EH (cell line): ENCODE results near the gene HTR1E.
"Not testable (repeated sequence)": the region's sequence is repeated elsewhere in the genome, so short reads cannot be mapped to it uniquely, and the experiment has no call there.

Experiments used
- DNase-seq: peaks from one replicate; pipeline ENCODE4 v3.0.0-alpha.2; 2015; ENCODE audit warnings: low read depth

HTR1E gene

GRCh38 chr6:86937219-86938079 is at the start of gene HTR1E:
HTR1E (plus strand) TSS chr6:86937528; CDS start chr6:87015335, 77,807 bp downstream.
- peak; percentile 2 for DNase-seq

- no peak for DNase-seq
Observed at GRCh38 chr6:86888301-86888700, 49.0 kb upstream of the HTR1E start.

- DNase-seq = not testable (repeated sequence)
Observed at GRCh38 chr6:86897265-86897664, 40.1 kb upstream of the HTR1E start.

- peak; percentile 6 for DNase-seq
Observed at GRCh38 chr6:86913795-86914194, 23.5 kb upstream of the HTR1E start.

GRCh38 chr6:86916393-86916792 is 20.9 kb upstream of the HTR1E start:
- no peak for DNase-seq

- DNase-seq = not testable (repeated sequence)
Observed at GRCh38 chr6:86927138-86927537, 10.2 kb upstream of the HTR1E start.

GRCh38 chr6:86927859-86928258 is 9.5 kb upstream of the HTR1E start:
- not testable (repeated sequence) for DNase-seq

GRCh38 chr6:86934365-86934764 is 3.0 kb upstream of the HTR1E start:
- no peak for DNase-seq

- DNase-seq = no peak
Observed at GRCh38 chr6:86936834-86937218, 502 bp upstream of the HTR1E start.

- DNase-seq = no peak
Observed at GRCh38 chr6:86938814-86939213, 1.5 kb downstream of the HTR1E start.

- DNase-seq = no peak
Observed at GRCh38 chr6:86941461-86941860, 4.1 kb downstream of the HTR1E start.

- DNase-seq = no peak
Observed at GRCh38 chr6:86942769-86943516, 5.6 kb downstream of the HTR1E start.

- DNase-seq = no peak
Observed at GRCh38 chr6:86943819-86944407, 6.6 kb downstream of the HTR1E start.

- DNase-seq = no peak
Observed at GRCh38 chr6:86949771-86950170, 12.4 kb downstream of the HTR1E start.

- no peak for DNase-seq
Observed at GRCh38 chr6:86952991-86953390, 15.7 kb downstream of the HTR1E start.

- no peak for DNase-seq
Observed at GRCh38 chr6:86959656-86960055, 22.3 kb downstream of the HTR1E start.

GRCh38 chr6:86961455-86962200 is 24.3 kb downstream of the HTR1E start:
- no peak for DNase-seq

- DNase-seq = no peak
Observed at GRCh38 chr6:86963352-86963751, 26.0 kb downstream of the HTR1E start.

GRCh38 chr6:86964029-86964579 is 26.8 kb downstream of the HTR1E start:
- no peak for DNase-seq

GRCh38 chr6:86966271-86966670 is 28.9 kb downstream of the HTR1E start:
- DNase-seq = no peak

GRCh38 chr6:86969573-86969972 is 32.2 kb downstream of the HTR1E start:
- no peak for DNase-seq

GRCh38 chr6:86973088-86973487 is 35.8 kb downstream of the HTR1E start:
- DNase-seq = no peak
